Mesodermal cell (in vitro differentiated cells): ENCODE measurements around the gene C4orf36.

Experiments used
- H3K27ac ChIP-seq: 2 replicates; pipeline ENCODE4 v1.7.0; 2013; ENCODE audit warnings: mild to moderate bottlenecking, low read depth, low read length, moderate library complexity; ENCODE audit not compliant: severe bottlenecking
- H3K36me3 ChIP-seq: 2 replicates; pipeline ENCODE4 v1.7.1; 2013; ENCODE audit warnings: mild to moderate bottlenecking, low read length, moderate library complexity; ENCODE audit not compliant: control insufficient read depth, insufficient read depth
- H3K4me1 ChIP-seq: one replicate; pipeline ENCODE4 v1.7.1; 2013; ENCODE audit warnings: mild to moderate bottlenecking, low read length; ENCODE audit not compliant: insufficient read depth, control insufficient read depth, poor library complexity, severe bottlenecking
- H3K4me3 ChIP-seq: 2 replicates; pipeline ENCODE4 v1.7.0; 2013; ENCODE audit warnings: low read length, control low read depth, mild to moderate bottlenecking; ENCODE audit not compliant: insufficient read depth, poor library complexity, severe bottlenecking; ENCODE audit errors: extremely low read depth
- H3K9me3 ChIP-seq: 2 replicates; pipeline ENCODE4 v1.7.1; 2013; ENCODE audit warnings: mild to moderate bottlenecking, low read length, moderate library complexity; ENCODE audit not compliant: control insufficient read depth
- WGBS, 2 experiments: methylation state at CpG; one replicate each; pipeline ENCODE4 v1.1.5; 2013; ENCODE audit warnings: missing lambda C conversion rate in 2 of 2; ENCODE audit not compliant: insufficient coverage in 2 of 2; 5-methylcytosine and 5-hydroxymethylcytosine counted together

C4orf36 gene

GRCh38 chr4:86910820-86911684, 18.8 kb upstream of the C4orf36 start:
- WGBS, 2 experiments, result 100% methylated on average over 1 to 3 of the region's 7 CpGs

GRCh38 chr4:86910369-86910768, 18.1 kb upstream of the C4orf36 start:
- Histone ChIP-seq H3K4me3 (no peak overlapping the region), H3K27ac (no peak overlapping the region), H3K9me3 (no peaks in the 10 kb centered on the region), H3K36me3 (no peaks in the 10 kb centered on the region), H3K4me1 (no peaks in the 10 kb centered on the region)
- WGBS, 2 experiments, result 82 to 93% methylated on average over 4 of the region's 5 CpGs

More at GRCh38 chr4:86910820-86911684, 18.8 kb upstream of the C4orf36 start:
- Histone ChIP-seq H3K36me3 (no peaks in the 10 kb centered on the region), H3K9me3 (no peaks in the 10 kb centered on the region), H3K4me3 (no peak overlapping the region), H3K27ac (no peak overlapping the region), H3K4me1 (no peaks in the 10 kb centered on the region)

- Histone ChIP-seq H3K27ac (no peak overlapping the region), H3K9me3 (no peaks in the 10 kb centered on the region), H3K36me3 (no peaks in the 10 kb centered on the region), H3K4me3 (no peak overlapping the region), H3K4me1 (no peaks in the 10 kb centered on the region)
- 97 to 98% methylated on average over 6 to 7 of the region's 8 CpGs for WGBS, 2 experiments
These were observed 17.5 kb upstream of the C4orf36 start for GRCh38 chr4:86909546-86910295.

- H3K4me1 ChIP-seq, result no peaks in the 10 kb centered on the region
- no peaks in the 10 kb centered on the region for H3K36me3 ChIP-seq
- no peak overlapping the region for H3K4me3 ChIP-seq
- H3K9me3 ChIP-seq, result no peaks in the 10 kb centered on the region
- 89% methylated on average over 1 of the region's 2 CpGs; no CpG with 5 or more reads in 1 of the 2 experiments for WGBS, 2 experiments
- no peak overlapping the region for H3K27ac ChIP-seq
These were observed 16.0 kb upstream of the C4orf36 start for GRCh38 chr4:86908251-86908657.

- WGBS, 2 experiments, result 100% methylated on average over 1 of the region's 3 CpGs; no CpG with 5 or more reads in 1 of the 2 experiments
These were observed 9.6 kb upstream of the C4orf36 start for GRCh38 chr4:86901864-86902263.

GRCh38 chr4:86898562-86898961, 6.3 kb upstream of the C4orf36 start:
- no peak overlapping the region for H3K27ac ChIP-seq
- no peaks in the 10 kb centered on the region for H3K9me3 ChIP-seq
- 83 to 89% methylated on average over 2 to 4 of the region's 4 CpGs for WGBS, 2 experiments
- H3K4me3 ChIP-seq, result no peak overlapping the region
- H3K36me3 ChIP-seq, result no peaks in the 10 kb centered on the region
- H3K4me1 ChIP-seq, result no peaks in the 10 kb centered on the region

More at GRCh38 chr4:86901864-86902263, 9.6 kb upstream of the C4orf36 start:
- Histone ChIP-seq H3K27ac (no peak overlapping the region), H3K9me3 (no peaks in the 10 kb centered on the region), H3K4me3 (no peak overlapping the region), H3K36me3 (no peaks in the 10 kb centered on the region), H3K4me1 (no peaks in the 10 kb centered on the region)

GRCh38 chr4:86896596-86896995, 4.4 kb upstream of the C4orf36 start:
- H3K4me3 ChIP-seq, result no peak overlapping the region
- no peaks in the 10 kb centered on the region for H3K36me3 ChIP-seq
- no peaks in the 10 kb centered on the region for H3K9me3 ChIP-seq
- 72 to 91% methylated on average over 4 of the region's 4 CpGs for WGBS, 2 experiments
- no peak overlapping the region for H3K27ac ChIP-seq
- H3K4me1 ChIP-seq, result no peaks in the 10 kb centered on the region

GRCh38 chr4:86895692-86896488, 3.7 kb upstream of the C4orf36 start:
- Histone ChIP-seq H3K9me3 (no peaks in the 10 kb centered on the region), H3K36me3 (no peaks in the 10 kb centered on the region), H3K27ac (no peak overlapping the region), H3K4me1 (no peaks in the 10 kb centered on the region), H3K4me3 (no peak overlapping the region)
- WGBS, 2 experiments, result 60 to 100% methylated on average over 1 to 2 of the region's 6 CpGs

GRCh38 chr4:86894455-86894854, 2.2 kb upstream of the C4orf36 start:
- Histone ChIP-seq H3K4me3 (no peak overlapping the region), H3K36me3 (no peaks in the 10 kb centered on the region), H3K4me1 (no peaks in the 10 kb centered on the region), H3K9me3 (no peaks in the 10 kb centered on the region), H3K27ac (no peak overlapping the region)

- H3K4me3 ChIP-seq, result no peak overlapping the region
- no peaks in the 10 kb centered on the region for H3K4me1 ChIP-seq
- H3K9me3 ChIP-seq, result no peaks in the 10 kb centered on the region
- no peak overlapping the region for H3K27ac ChIP-seq
- H3K36me3 ChIP-seq, result no peaks in the 10 kb centered on the region
- 94 to 96% methylated on average over 19 of the region's 19 CpGs for WGBS, 2 experiments
These were observed 914 bp upstream of the C4orf36 start for GRCh38 chr4:86893136-86893535.
